H1 (cell line): ENCODE results near the gene ATR. TPM values are rescaled to one million over a fixed set of nuclear protein-coding genes. Genes with fewer than 3 reads are reported as not detected.

ENCODE experiments used
- CTCF ChIA-PET: fragments of 300-600 bp; sonication (Branson Sonifier 250); formaldehyde crosslinking; loops from one replicate; lab custom pipeline; 2021; ENCODE audit not compliant: partially characterized antibody; lab: Charles Lee
- POLR2A ChIA-PET: fragments of 300-600 bp; sonication (Branson Sonifier 250); formaldehyde crosslinking; loops from one replicate; lab custom pipeline; 2021; ENCODE audit warnings: inconsistent platforms; ENCODE audit not compliant: partially characterized antibody; lab: Charles Lee
- DNase-seq, 2 experiments: peaks; one replicate each; pipeline versions ENCODE4 v3.0.0 to v3.0.0-alpha.2; 2010 to 2022; ENCODE audit warnings: low spot score in 2 of 2, low read depth in 1 of 2, mixed read lengths in 1 of 2
- FAIRE-seq: peaks from 2 replicates; lab custom pipeline; 2011; peaks lifted over from hg19 to GRCh38; lab: Jason Lieb, UNC
- H2AFZ ChIP-seq: 2 replicates; pipeline ENCODE4 v1.8.1; 2012; ENCODE audit warnings: low read length, inconsistent platforms
- H2AK5ac ChIP-seq: 2 replicates; pipeline ENCODE4 v1.6.1; 2013; ENCODE audit warnings: low read depth, low read length
- H2BK120ac ChIP-seq: replicated peaks from 2 replicates; pipeline ENCODE3; 2013; ENCODE audit warnings: low read depth, low read length, inconsistent platforms
- H2BK12ac ChIP-seq: 2 replicates; pipeline ENCODE4 v1.6.1; 2013; ENCODE audit warnings: low read depth, low read length
- H2BK15ac ChIP-seq: 2 replicates; pipeline ENCODE4 v1.6.1; 2013; ENCODE audit warnings: low read length
- H2BK20ac ChIP-seq: 2 replicates; pipeline ENCODE4 v1.6.1; 2013; ENCODE audit warnings: low read length
- H2BK5ac ChIP-seq: 2 replicates; pipeline ENCODE4 v1.6.1; 2013; ENCODE audit warnings: low read depth, low read length
- H3K14ac ChIP-seq: 2 replicates; pipeline ENCODE4 v1.6.1; 2013; ENCODE audit warnings: inconsistent platforms; ENCODE audit not compliant: insufficient read length
- H3K18ac ChIP-seq: 2 replicates; pipeline ENCODE4 v1.6.1; 2013; ENCODE audit warnings: low read length; ENCODE audit errors: extremely low read depth
- H3K23ac ChIP-seq: 2 replicates; pipeline ENCODE4 v1.6.1; 2013; ENCODE audit warnings: inconsistent platforms; ENCODE audit not compliant: insufficient read length
- H3K23me2 ChIP-seq: 2 replicates; pipeline ENCODE4 v1.6.1; 2013; ENCODE audit warnings: low read depth, low read length
- H3K27ac ChIP-seq: 2 replicates; pipeline ENCODE4 v1.6.1; 2011; ENCODE audit warnings: low read depth, low read length, inconsistent platforms
- H3K27me3 ChIP-seq, 4 experiments: replicated peaks in 1 of 4; 1 replicate in 1 of 4; 2 replicates in 3 of 4; pipeline versions ENCODE4 v1.6.1 to v1.8.1; 2011 to 2013; ENCODE audit warnings: low read length in 3 of 4, mild to moderate bottlenecking in 3 of 4, inconsistent platforms in 2 of 4, mixed read lengths in 2 of 4, moderate library complexity in 1 of 4; ENCODE audit not compliant: control insufficient read depth in 3 of 4, insufficient read depth in 3 of 4; ENCODE audit errors: extremely low read depth in 1 of 4
- H3K36me3 ChIP-seq, 4 experiments: 2 replicates each; pipeline versions ENCODE4 v1.6.1 to v1.8.1; 2011 to 2013; ENCODE audit warnings: mild to moderate bottlenecking in 4 of 4, low read length in 3 of 4, moderate library complexity in 2 of 4, control low read depth in 1 of 4, inconsistent platforms in 1 of 4; ENCODE audit not compliant: insufficient read depth in 4 of 4, control insufficient read depth in 2 of 4
- H3K4ac ChIP-seq: replicated peaks from 2 replicates; pipeline ENCODE3; 2013; ENCODE audit warnings: low read length, low read depth, mixed read lengths, inconsistent platforms; ENCODE audit not compliant: insufficient read length
- H3K4me1 ChIP-seq, 4 experiments: replicated peaks in 1 of 4; 1 replicate in 1 of 4; 2 replicates in 3 of 4; pipeline versions ENCODE4 v1.6.1 to v1.8.1; 2011 to 2013; ENCODE audit warnings: low read length in 3 of 4, inconsistent platforms in 2 of 4, mixed read lengths in 1 of 4; ENCODE audit not compliant: insufficient read depth in 4 of 4, control insufficient read depth in 3 of 4
- H3K4me2 ChIP-seq, 2 experiments: 2 replicates each; pipeline versions ENCODE4 v1.6.1 to v1.8.1; 2011 to 2013; ENCODE audit warnings: low read depth in 2 of 2, low read length in 2 of 2, control low read depth in 1 of 2, inconsistent platforms in 1 of 2, mild to moderate bottlenecking in 1 of 2; ENCODE audit not compliant: insufficient read depth in 1 of 2
- H3K4me3 ChIP-seq, 4 experiments: fragments of 200-600, 300-600 bp in 1 of 4; sonication (generic), shearing (Covaris generic), sonication (Bioruptor Twin) in 1 of 4; 2 replicates each; pipeline versions ENCODE4 v1.5.1 to v1.8.1; 2011 to 2016; ENCODE audit warnings: low read length in 4 of 4, low read depth in 3 of 4, control low read depth in 2 of 4, inconsistent platforms in 2 of 4, mild to moderate bottlenecking in 2 of 4, mixed read lengths in 1 of 4, moderate library complexity in 1 of 4; ENCODE audit not compliant: insufficient read depth in 2 of 4; ENCODE audit errors: extremely low read depth in 1 of 4
- H3K56ac ChIP-seq: replicated peaks from 2 replicates; pipeline ENCODE3; 2013; ENCODE audit warnings: low read depth, mild to moderate bottlenecking, mixed read lengths, low read length, inconsistent platforms; ENCODE audit not compliant: insufficient read length
- H3K79me1 ChIP-seq: 2 replicates; pipeline ENCODE4 v1.6.1; 2013; ENCODE audit warnings: low read depth, low read length, control low read depth
- H3K79me2 ChIP-seq, 2 experiments: 2 replicates each; pipeline versions ENCODE4 v1.6.1 to v1.8.1; 2012 to 2013; ENCODE audit warnings: low read length in 2 of 2, mild to moderate bottlenecking in 2 of 2, inconsistent platforms in 1 of 2; ENCODE audit not compliant: insufficient read depth in 2 of 2, control insufficient read depth in 1 of 2
- H3K9ac ChIP-seq, 4 experiments: replicated peaks in 1 of 4; 1 replicate in 1 of 4; 2 replicates in 3 of 4; pipeline versions ENCODE4 v1.6.1 to v1.8.1; 2011 to 2013; ENCODE audit warnings: low read depth in 3 of 4, low read length in 3 of 4, control low read depth in 2 of 4, mild to moderate bottlenecking in 2 of 4, moderate library complexity in 2 of 4, inconsistent platforms in 1 of 4; ENCODE audit errors: extremely low read depth in 1 of 4
- H3K9me3 ChIP-seq, 2 experiments: 2 replicates each; pipeline versions ENCODE4 v1.6.1 to v1.8.1; 2012 to 2013; ENCODE audit warnings: mild to moderate bottlenecking in 2 of 2, moderate library complexity in 2 of 2, control low read depth in 1 of 2, inconsistent platforms in 1 of 2, low read depth in 1 of 2, low read length in 1 of 2, mixed read lengths in 1 of 2; ENCODE audit not compliant: insufficient read depth in 2 of 2
- H4K20me1 ChIP-seq, 2 experiments: replicated peaks in 1 of 2; 2 replicates each; pipeline versions ENCODE3 to v1.8.1; 2011 to 2013; ENCODE audit warnings: inconsistent platforms in 2 of 2, low read length in 2 of 2, mild to moderate bottlenecking in 1 of 2; ENCODE audit not compliant: insufficient read depth in 2 of 2, control insufficient read depth in 1 of 2
- H4K5ac ChIP-seq: 2 replicates; pipeline ENCODE4 v1.6.1; 2013; ENCODE audit warnings: low read length, low read depth, mixed read lengths, inconsistent platforms; ENCODE audit not compliant: insufficient read length
- H4K8ac ChIP-seq: 2 replicates; pipeline ENCODE4 v1.8.0; 2013; ENCODE audit warnings: mild to moderate bottlenecking, moderate library complexity, low read length, inconsistent platforms; ENCODE audit not compliant: insufficient read depth; ENCODE audit errors: extremely low read depth
- H4K91ac ChIP-seq: replicated peaks from 2 replicates; pipeline ENCODE3; 2013; ENCODE audit warnings: low read length, mixed read lengths, inconsistent platforms; ENCODE audit not compliant: insufficient read length
- JUN ChIP-seq: IDR thresholded peaks from 2 replicates; pipeline ENCODE4 v1.6.1; 2011; ENCODE audit warnings: low read depth, mild to moderate bottlenecking, improper control_type of control experiment, low read length
- KDM1A ChIP-seq: fragments of 200-600, 300-600 bp; sonication (generic); IDR thresholded peaks from 2 replicates; pipeline ENCODE4 v1.7.1; 2016; ENCODE audit warnings: mild to moderate bottlenecking, low read length, borderline replicate concordance
- POU5F1 ChIP-seq: IDR thresholded peaks from 2 replicates; pipeline ENCODE4 v1.6.1; 2011; ENCODE audit warnings: low read depth, mild to moderate bottlenecking, low read length, moderate library complexity
- RXRA ChIP-seq: IDR thresholded peaks from 2 replicates; pipeline ENCODE4 v1.6.1; 2011; ENCODE audit warnings: low read depth, mild to moderate bottlenecking, low read length, moderate library complexity; ENCODE audit not compliant: insufficient read depth
- TCF12 ChIP-seq: IDR thresholded peaks from 2 replicates; pipeline ENCODE4 v1.6.1; 2011; ENCODE audit warnings: low read depth, mild to moderate bottlenecking, low read length
- WGBS, 2 experiments: shearing (Covaris generic) in 1 of 2; methylation state at CpG; one replicate each; pipeline versions ENCODE4 v1.1.6 to v1.1.7; 2013 to 2015; ENCODE audit warnings: low lambda C conversion rate in 2 of 2, mixed read lengths in 2 of 2, inconsistent platforms in 1 of 2, low coverage in 1 of 2, missing lambda C conversion rate in 1 of 2; ENCODE audit not compliant: insufficient replicate concordance in 2 of 2, insufficient coverage in 1 of 2, insufficient read length in 1 of 2; ENCODE audit errors: extremely low coverage in 1 of 2, missing lambda C conversion rate in 1 of 2; 5-methylcytosine and 5-hydroxymethylcytosine counted together
- long read RNA-seq, 2 experiments: library from RNA in 1 of 2; library from capped mRNA in 1 of 2; stranded (forward); transcript quantifications; one replicate each; pipeline ENCODE4 v2.0.0, GENCODE V29; 2021; ENCODE audit warnings: inconsistent platforms in 1 of 2
- polyA minus RNA-seq, 3 experiments: library from RNA; depleted of rRNA, polyadenylated mRNA; stranded (reverse); fragments of >200 nt; gene quantifications; 1 replicate in 2 of 3; 2 replicates in 1 of 3; pipeline ENCODE4 v1.2.3, GENCODE V29; 2011
- polyA plus RNA-seq, 7 experiments: library from polyadenylated mRNA; depleted of rRNA in 3 of 7; stranded (reverse) in 5 of 7; unstranded in 2 of 7; fragments of >200 nt in 5 of 7; fragments of 200-250 nt in 2 of 7; gene quantifications; 1 replicate in 5 of 7; 2 replicates in 1 of 7; 4 replicates in 1 of 7; pipeline versions ENCODE4 v1.2.1 to v1.2.3, GENCODE V29; 2011 to 2013; ENCODE audit warnings: missing spikeins in 2 of 7, mixed read lengths in 2 of 7
- total RNA-seq: library from RNA; stranded (reverse); fragmentation: NEBNext Ultra II Directional; extraction: Animal tissue kit (Norgen Biotek cat#: 25700); gene quantifications from 2 replicates; pipeline ENCODE4 v1.2.1, GENCODE V29; 2021
- TF ChIP-seq, protein P1 (sequence below): IDR thresholded peaks from 2 replicates; pipeline ENCODE4 v1.6.1; 2011; ENCODE audit warnings: low read length, improper control_type of control experiment

Gene ATR
- total RNA-seq (19.5 and 23.2 TPM in 2 replicates), polyA plus RNA-seq (2011; rRNA removed) (5.9 and 8.4 TPM in 2 replicates), polyA minus RNA-seq (2011; rRNA and poly(A)+ RNA removed) (31.1 and 38.8 TPM in 2 replicates)
- 12.3 TPM for polyA plus RNA-seq (2011; cell fraction: cytosol; rRNA removed)
- 13.6 TPM for polyA plus RNA-seq (2011; cell fraction: nucleus; rRNA removed)
- polyA plus RNA-seq (2012, experiment 1 of 2): 9.2 to 13.5 TPM (median 11.9 TPM) in 4 replicates
- polyA plus RNA-seq (2012, experiment 2 of 2): 0.76 TPM
- polyA plus RNA-seq (2013, experiment 1 of 2): 12.7 TPM
- polyA plus RNA-seq (2013, experiment 2 of 2): 12.8 TPM
- polyA minus RNA-seq (2011; cell fraction: cytosol; rRNA and poly(A)+ RNA removed): 16.5 TPM
- 43.8 TPM for polyA minus RNA-seq (2011; cell fraction: nucleus; rRNA and poly(A)+ RNA removed)
- long read RNA-seq, experiment 1, partial matches to known transcripts: 7 of 8 reads
- long read RNA-seq, experiment 1, other reads (novel, unspliced or antisense): 1 of 8 reads
- long read RNA-seq, experiment 2, partial matches to known transcripts: 2 of 4 reads
- long read RNA-seq, experiment 2, other reads (novel, unspliced or antisense): 2 of 4 reads

DNA sequence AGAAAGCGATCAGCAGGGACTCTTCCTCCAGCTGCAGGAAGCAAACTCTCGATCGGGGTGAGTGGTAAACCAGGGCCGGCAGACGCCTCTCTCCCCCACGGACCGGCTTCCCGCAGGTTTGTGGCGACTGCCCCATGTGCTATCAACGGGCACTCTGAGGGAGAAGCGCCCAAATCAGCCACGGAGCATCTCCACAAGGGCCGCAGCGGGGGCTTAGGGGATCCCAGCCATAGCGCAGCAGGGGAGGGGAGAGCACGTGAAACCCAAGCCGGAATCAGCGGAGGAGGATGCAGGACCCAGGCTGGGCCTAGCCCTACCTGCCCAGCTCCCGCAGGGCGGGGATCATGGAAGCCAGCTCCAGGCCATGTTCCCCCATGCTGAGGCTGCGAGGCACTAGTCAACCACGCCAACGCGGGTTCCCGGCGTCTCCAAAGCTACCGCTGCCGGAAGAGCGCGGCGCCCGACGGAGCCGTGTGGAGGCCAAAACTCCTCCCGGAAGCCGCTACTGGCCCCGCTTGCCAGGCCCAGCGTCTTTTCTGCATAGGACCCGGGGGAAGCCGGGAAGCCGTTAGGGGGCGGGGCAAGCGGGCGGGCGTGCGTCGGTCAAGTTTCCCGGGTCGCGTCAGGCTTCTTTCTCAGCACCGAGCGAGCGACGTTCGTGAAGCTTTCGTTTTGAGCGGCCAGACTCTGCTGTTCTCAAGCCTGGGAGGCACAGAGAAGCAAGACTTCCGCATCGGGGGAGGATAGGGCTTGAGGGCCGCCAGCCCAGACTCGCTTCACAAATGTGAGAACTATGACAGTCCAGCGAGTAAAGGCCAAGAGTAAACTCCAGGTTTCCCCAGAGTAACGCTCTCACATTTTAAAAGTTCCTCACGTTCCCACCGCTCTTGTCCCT is at the start of gene ATR:
ATR (minus strand) TSS at position 405 of the 895 bp plus-strand sequence; CDS start at position 376, 29 bp downstream.
- Histone ChIP-seq H3K4me2 (peak within 1 kb of the TSS; percentile 71 to 89), H4K20me1 (no peaks in the 10 kb centered on the region), H4K5ac (peak within 1 kb of the TSS; percentile 94), H3K4me3 (peak within 1 kb of the TSS; percentile 86 to 98 (median 96)), H3K27me3 (no peaks in the 10 kb centered on the region), H3K9me3 (no peaks in the 10 kb centered on the region), H3K79me2 (peaks cover 0 to 42% of the 10 kb centered on the region in 2 experiments; a peak in 2 of 4 replicates), H4K91ac (peak within 1 kb of the TSS; percentile 82), H4K8ac (peak within 1 kb of the TSS; percentile 96), H2AFZ (peak within 1 kb of the TSS; percentile 54), H3K14ac (no peak within 1 kb of the TSS), H2AK5ac (peak within 1 kb of the TSS; percentile 26; the same call in 1 of the 2 replicates), H3K79me1 (no peaks in the 10 kb centered on the region), H2BK120ac (peak within 1 kb of the TSS; percentile 77), H3K56ac (peak within 1 kb of the TSS; percentile 88), H3K4me1 (peaks cover 0 to 5% (median 1%) of the 10 kb centered on the region in 4 experiments; a peak in 4 of 7 replicates), H2BK12ac (peak within 1 kb of the TSS; percentile 55; the same call in 1 of the 2 replicates), H3K9ac (peak within 1 kb of the TSS; percentile 76 to 88 (median 85)), H3K27ac (peak within 1 kb of the TSS; percentile 74), H2BK20ac (no peak within 1 kb of the TSS), H3K23me2 (peaks cover 6% of the 10 kb centered on the region; the same call in 1 of the 2 replicates), H2BK5ac (peak within 1 kb of the TSS; percentile 96), H3K36me3 (no peaks in the 10 kb centered on the region), H3K18ac (peak within 1 kb of the TSS; percentile 98), H2BK15ac (no peak within 1 kb of the TSS), H3K4ac (peak within 1 kb of the TSS; percentile 8), H3K23ac (no peak within 1 kb of the TSS)
- DNase-seq (peak; percentile 84 to 96), FAIRE-seq (no peak)
- 1% methylated on average over 54 of the region's 65 CpGs; no CpG with 5 or more reads in 1 of the 2 experiments for WGBS, 2 experiments
- POLR2A ChIA-PET: interaction anchor here (0.8 to 1.6 kb wide), 11 partner anchors 9 to 382 kb away, joined by 3 to 9 read pairs (median 3); partner anchors contain the start of gene XRN1
- CTCF ChIA-PET: interaction anchor here (1.0 to 1.3 kb wide), 2 partner anchors 8 to 10 kb away, joined by 3 read pairs; no protein-coding TSS in a partner anchor
- TF ChIP-seq JUN (no peak), POU5F1 (no peak), KDM1A (peak; percentile 45; the same call in 1 of the 2 replicates), RXRA (peak; percentile 49; the same call in 1 of the 2 replicates), TCF12 (0 out of 2 replicates have a peak, but pooled peaks have one; percentile 64)
- TF ChIP-seq, protein P1, sequence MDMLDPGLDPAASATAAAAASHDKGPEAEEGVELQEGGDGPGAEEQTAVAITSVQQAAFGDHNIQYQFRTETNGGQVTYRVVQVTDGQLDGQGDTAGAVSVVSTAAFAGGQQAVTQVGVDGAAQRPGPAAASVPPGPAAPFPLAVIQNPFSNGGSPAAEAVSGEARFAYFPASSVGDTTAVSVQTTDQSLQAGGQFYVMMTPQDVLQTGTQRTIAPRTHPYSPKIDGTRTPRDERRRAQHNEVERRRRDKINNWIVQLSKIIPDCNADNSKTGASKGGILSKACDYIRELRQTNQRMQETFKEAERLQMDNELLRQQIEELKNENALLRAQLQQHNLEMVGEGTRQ: peak; percentile 18; the same call in 1 of the 2 replicates
